HG03378 (cell line): Measurements from ENCODE around the gene ARF4.
A peak's percentile ranks its signal among the peaks of the same experiment; 100 is the strongest.
"Not testable (repeated sequence)": the region's sequence is repeated elsewhere in the genome, so short reads cannot be mapped to it uniquely, and the experiment has no call there.

ENCODE experiments used
- ATAC-seq: cut with Tn5 transposase; IDR thresholded peaks from one replicate; pipeline ENCODE4 v1.9.1; 2021; ENCODE audit warnings: mild to moderate bottlenecking, moderate library complexity; ENCODE audit not compliant: unreplicated experiment

ARF4 gene

DNA sequence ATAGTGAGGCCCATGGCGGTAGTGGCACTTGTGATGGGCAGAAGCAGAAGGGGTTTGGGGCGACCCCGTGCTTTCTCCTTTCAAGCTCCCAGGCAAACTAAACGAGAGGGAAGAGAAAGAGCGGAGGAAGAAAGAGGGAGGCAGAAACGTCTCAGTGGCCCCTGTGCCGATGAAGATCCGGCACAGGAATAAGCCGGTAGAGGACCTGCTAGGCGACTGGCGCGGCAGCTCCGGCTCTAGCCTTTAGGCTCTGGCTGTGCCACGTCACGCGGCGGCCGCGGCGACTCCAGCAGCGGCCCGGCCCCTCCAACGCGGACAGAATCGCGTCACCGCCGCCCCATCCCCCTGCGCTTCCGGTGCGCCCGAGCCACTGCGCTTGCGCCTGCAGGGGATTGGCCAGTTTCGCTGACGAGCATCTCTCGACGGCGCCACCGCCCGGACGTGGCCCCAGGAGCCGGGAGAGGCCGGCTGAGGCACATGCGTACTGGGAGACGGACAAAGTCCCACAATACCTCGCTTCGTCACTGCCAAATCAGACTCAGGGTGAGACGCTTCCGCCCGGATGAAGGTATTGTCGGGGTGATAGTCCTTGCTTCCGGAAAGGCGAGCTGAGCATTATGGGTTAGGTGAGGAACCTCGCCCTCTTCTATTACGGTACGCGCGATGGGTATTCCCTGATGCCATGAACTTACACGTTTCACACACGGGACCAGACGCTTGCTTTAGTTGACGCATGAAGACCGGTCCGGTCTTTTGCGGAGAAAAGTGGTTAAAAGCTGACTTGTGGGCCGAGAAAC lies at the start of gene ARF4:
TSS of gene ARF4 (minus strand) at position 218 of the 797 bp plus-strand sequence. CDS start at position 14, 204 bp downstream.
- peak; percentile 95 for ATAC-seq

DNA sequence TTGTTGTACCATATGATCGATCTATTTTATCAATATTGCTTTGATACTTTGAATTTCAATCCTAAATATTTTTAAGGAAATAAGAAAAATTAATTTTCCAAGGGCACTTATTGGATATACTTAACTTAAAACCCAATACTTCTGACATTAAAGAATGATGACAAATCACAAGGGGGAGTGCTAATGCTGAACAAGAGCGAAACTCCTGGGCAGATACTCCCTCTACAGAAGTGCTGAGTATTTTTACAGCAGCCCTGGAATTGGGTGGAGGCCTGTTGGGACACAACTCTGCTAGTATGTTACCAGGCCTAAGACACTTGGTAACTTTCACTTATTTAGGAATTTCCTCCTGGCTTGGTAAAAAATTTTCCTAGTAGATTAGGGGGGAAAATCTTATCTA lies 49.6 kb upstream of the ARF4 start:
- ATAC-seq: no peak

GRCh38 chr3:57644740-57645139 lies 47.6 kb upstream of the ARF4 start:
- no peak for ATAC-seq

DNA sequence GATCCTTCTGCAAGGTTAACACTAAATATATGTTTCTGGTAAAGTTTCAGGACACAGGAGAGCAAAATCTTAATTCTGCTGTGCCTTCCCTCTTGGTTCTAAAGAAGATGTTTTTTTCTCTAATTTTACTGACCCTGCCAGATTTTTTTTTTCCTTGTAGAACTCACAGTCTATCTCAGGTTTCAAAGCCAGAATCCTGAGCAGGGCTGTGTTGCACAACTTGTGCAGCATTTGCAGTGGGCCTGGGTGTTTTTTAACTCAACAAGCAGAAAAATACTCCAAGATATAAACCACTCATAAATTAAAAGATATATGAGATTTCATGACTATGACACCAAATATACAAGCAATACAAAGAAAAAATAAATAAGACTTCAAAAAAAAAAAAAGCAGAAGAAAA lies 40.2 kb upstream of the ARF4 start:
- ATAC-seq: no peak

- not testable (repeated sequence) for ATAC-seq
Measured at GRCh38 chr3:57634259-57634658, 37.1 kb upstream of the ARF4 start.

GRCh38 chr3:57627976-57628375 lies 30.8 kb upstream of the ARF4 start:
- ATAC-seq: no peak

DNA sequence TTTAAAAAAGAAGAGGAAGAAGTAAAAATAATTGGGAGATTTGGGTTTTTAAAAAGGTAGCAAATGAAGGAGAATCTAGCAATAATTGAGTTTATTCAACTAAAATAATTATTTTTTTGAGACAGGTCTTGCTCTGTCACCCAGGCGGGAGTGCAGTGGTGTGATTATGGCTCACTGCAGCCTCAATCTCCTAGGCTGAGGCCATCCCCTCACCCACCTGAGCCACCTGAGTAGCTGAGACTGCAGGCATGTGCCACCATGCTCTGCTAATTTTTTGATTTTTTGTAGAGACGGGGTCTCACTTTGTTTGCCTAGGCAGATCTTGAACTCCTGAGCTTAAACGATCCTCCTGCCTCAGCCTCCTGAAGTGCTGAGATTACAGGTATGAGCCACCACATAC lies 27.7 kb upstream of the ARF4 start:
- no peak for ATAC-seq

DNA sequence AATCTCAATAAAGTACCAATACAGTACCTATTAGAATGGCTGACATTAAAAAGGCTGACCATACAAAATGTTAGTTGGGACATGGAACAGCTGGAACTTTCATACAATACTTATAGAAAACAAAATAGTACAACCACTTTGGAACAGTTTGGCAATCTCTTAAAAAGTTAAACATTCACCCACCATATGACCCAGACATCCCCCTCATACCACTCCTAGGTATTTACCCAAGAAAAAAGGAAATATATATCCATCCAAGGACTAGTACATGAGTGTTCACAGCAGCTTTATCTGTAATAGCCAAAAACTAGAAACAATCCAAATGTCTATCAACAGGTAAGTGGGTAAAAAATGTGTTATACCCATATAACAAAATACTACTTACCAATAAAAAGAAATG lies 25.2 kb upstream of the ARF4 start:
- ATAC-seq: no peak

- no peak for ATAC-seq
Measured at GRCh38 chr3:57617739-57618138, 20.6 kb upstream of the ARF4 start.

DNA sequence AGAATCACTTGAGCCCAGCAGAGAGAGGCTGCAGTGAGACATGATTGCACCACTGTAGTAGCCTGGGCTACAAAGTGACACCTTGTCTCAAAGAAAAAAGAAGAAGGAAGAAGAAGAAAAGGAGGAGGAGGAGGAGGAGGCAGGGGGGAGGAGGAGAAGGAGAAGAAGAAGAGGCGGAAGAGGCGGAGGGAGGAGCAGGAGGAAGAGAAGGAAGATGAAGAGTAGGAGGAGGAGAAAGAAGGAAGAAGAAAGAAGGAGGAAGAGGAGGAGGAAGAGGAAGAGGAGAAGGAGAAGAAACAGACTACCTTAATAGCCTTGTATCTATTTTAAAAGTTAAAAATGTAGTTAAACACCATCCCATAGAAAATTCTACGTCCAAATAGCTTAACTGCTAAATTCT lies 19.1 kb upstream of the ARF4 start:
- no peak for ATAC-seq

GRCh38 chr3:57611870-57612269 lies 14.7 kb upstream of the ARF4 start:
- ATAC-seq: not testable (repeated sequence)

DNA sequence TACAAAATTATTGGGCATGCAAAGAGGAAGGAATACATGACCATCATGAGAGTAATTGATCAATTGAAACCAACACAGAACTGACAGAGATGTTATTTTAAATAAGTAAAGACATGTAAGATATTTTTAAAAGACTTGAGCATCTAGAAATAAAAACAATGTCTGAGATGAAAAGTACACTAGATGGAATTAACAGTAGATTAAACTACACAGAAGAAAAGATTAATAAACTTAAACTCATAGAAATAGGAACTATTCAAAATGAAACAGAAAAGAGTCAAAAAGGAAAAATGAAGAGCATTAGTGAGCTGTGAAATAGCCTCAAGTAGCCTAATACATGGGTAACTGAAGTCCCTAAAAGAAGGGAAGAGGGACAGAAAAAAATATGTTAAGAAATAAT lies 8.5 kb upstream of the ARF4 start:
- ATAC-seq: no peak

DNA sequence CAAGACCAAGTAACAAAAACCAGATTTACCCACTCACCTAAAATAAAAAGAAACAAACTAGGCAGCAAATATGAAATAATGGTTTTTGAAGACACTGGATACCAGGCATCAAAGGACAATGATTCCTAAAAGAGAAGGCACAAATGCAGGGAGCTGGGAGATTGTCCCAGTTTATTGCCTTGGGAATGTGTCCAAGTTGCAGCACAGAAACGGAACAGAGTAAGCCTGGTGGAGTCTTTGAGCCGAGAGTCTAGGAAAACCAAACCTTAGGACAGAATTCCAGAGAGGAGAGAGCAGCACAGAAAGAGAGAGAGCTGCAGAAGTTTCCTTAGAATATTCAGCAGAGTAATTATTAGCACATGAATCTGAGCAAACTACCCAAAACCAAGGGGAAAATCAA lies 7.8 kb upstream of the ARF4 start:
- ATAC-seq: no peak

DNA sequence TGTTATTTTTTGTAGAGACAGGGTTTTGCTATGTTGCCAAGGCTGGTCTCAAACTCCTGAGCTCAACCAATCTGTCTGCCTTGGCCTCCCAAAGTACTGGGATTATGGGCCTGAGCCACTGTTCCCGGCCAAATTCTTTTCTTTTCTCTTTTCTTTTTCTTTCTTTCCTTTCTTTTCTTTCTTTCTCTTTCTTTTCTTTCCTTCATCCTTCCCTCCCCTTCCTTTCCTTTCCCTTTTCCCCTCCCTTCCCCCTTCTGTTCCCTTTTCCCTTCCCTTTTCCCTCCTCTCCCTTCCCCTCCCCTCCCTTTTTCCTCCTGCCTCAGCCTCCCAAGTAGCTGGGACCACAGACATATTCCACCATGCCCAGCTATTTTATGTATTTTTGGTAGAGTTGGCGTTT lies 3.1 kb upstream of the ARF4 start:
- ATAC-seq: no peak

- no peak for ATAC-seq
Measured at GRCh38 chr3:57598765-57599360, 1.7 kb upstream of the ARF4 start.

GRCh38 chr3:57596495-57597126 lies 533 bp downstream of the ARF4 start:
- ATAC-seq: no peak

- no peak for ATAC-seq
Measured at GRCh38 chr3:57594576-57594975, 2.6 kb downstream of the ARF4 start.

DNA sequence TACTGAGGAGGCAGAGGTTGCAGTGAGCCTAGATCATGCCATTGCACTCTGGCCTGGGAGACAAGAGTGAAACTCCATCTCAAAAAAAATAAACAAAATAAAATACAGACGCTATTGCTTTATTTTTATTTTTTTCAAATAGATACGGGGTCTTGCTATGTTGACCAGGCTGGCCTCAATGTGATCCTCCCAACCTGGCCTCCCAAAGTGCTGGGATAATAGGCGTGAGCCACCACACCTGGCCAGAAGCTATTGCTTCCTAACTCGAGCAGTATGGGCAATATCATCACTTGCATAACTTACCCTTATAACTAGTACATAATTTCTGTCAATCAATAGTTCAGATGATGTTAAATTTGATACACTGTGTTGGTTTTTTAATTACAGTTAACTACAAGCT lies 3.0 kb downstream of the ARF4 start:
- ATAC-seq: no peak

DNA sequence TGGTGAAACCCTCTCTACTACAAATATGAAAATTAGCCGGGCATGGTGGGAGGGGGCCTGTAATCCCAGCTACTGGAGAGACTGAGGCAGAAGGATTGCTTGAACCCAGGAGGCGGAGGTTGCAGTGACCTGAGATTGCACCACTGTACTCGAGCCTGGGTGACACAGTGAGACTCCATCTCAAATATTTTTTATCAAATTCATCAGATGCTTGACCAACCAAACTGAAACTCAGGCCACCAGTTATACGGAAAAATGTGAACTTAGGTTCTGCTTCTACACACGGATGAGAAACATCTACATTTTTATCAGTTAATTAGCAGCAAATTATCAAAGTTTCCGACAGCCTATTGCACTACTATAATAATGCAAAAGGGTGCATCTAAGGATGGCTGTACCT lies 4.8 kb downstream of the ARF4 start:
- ATAC-seq: no peak

DNA sequence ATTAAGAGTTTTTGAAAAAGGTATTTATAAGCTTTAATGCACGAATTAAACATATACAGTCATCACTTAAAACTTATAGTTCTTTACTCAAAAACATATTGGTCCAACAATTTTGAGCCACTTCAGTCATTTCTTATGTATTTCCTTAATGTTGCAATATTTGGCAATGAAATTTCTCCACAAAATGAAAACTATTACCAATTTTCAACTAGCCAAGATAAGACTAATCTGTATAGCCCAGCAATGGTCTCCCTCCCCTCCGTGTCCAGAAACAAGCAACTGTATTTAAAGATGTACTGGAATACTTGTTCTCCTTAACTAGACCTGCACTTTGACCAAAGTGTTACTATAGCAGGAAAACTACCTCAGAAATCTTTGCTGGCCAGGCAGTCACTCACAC lies 9.2 kb downstream of the ARF4 start:
- ATAC-seq: no peak

DNA sequence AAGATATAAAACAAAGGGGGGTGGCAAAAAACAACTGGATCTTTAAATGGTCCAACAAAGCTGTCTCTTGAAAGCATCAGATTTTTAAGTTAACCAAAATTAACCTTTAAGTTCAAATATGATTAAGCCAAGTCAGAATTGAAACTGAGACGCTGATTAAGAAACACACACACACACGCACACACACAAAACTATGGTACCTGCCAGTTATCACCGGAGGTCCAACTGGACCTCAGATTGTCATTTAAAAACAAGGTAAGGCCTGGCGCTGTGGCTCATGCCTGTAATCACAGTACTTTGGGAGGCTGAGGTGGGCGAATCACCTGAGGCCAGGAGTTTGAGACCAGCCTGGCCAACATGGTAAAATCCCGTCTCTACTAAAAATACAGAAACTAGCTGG lies 10.4 kb downstream of the ARF4 start:
- ATAC-seq: no peak

- no peak for ATAC-seq
Measured at GRCh38 chr3:57583544-57583943, 13.6 kb downstream of the ARF4 start.
